Measurements from ENCODE around the gene GP9. TPM values are rescaled to one million over a fixed set of nuclear protein-coding genes. Genes with fewer than 3 reads are reported as not detected.

GP9 gene
- total and polyA plus RNA-seq, 2 donors (not counting 1 experiment from before 2014, with no cell fraction given), result not detected

DNA sequence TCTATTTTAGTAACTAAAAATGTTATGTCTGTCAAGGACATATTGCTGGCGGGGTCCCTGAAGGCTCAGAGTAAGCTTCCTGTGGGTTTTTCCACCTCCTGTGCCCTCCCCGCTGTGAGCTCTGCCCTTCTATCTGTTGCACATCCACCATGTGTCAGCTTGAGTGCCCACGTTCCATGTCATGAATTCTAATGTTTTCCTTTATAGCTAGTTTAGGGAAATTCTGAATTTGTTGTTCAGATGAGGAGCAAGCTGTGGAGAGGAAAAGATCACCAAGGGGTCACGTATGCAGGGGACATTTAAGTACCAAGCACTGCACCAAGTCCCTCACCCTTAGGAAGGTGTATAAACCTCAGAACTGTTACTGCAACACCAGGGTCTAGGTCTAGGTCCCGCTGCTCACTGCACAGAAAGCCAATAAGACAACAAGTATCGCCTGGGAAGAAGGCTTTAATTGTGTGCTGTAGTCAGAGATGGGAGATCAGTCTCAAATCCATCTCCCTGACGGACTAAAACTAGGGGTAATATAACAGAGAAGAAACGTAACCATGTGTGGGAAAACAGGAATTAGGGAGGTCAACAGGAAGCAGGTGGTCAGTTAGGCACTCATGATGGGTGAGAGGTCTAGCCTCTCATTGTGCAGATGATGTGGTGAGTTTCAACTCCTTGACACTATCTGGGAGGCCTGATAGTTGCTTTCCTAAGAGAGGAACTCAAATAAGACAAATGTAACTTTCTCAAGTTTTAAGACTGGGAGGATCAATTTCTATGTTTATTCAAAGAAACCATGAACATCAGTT is 9.7 kb downstream of the GP9 start:
- Histone ChIP-seq H2AFZ (ENCODE audit: insufficient read depth, low read depth, low read length, poor library complexity, severe bottlenecking) (no peak overlapping the region), H3K4me3 (ENCODE audit: control extremely low read depth in 1 of 5, extremely low read depth in 1 of 5, insufficient read depth in 1 of 5, low read depth in 2 of 5, low read length in 4 of 5) (no peak overlapping the region), H3K79me2 (ENCODE audit: control insufficient read depth, insufficient read depth, low read length) (no peaks in the 10 kb centered on the region), H3K9me3 (ENCODE audit: control extremely low read depth in 1 of 3, control insufficient read depth in 2 of 3, insufficient read depth in 1 of 3, low read length in 2 of 3) (peaks cover 0 to 14% (median 0%) of the 10 kb centered on the region in 3 donors), H4K20me1 (ENCODE audit: control insufficient read depth, insufficient read depth, low read length, poor library complexity, severe bottlenecking) (no peaks in the 10 kb centered on the region), H3K27me3 (replicated peaks in 1 of 4; ENCODE audit: control extremely low read depth in 1 of 4, control insufficient read depth in 3 of 4, insufficient read depth in 4 of 4, low read length in 3 of 4) (peaks cover 0 to 26% (median 6%) of the 10 kb centered on the region in 4 experiments), H3K4me1 (ENCODE audit: control insufficient read depth in 2 of 2, insufficient read depth in 2 of 2, low read length in 2 of 2) (peaks cover 4 to 12% of the 10 kb centered on the region in 2 donors), H3K9ac (ENCODE audit: low read length) (no peak overlapping the region), H3K4me2 (replicated peaks; ENCODE audit: low read depth, low read length, poor library complexity, severe bottlenecking) (no peak overlapping the region), H3K36me3 (replicated peaks in 1 of 2; ENCODE audit: control extremely low read depth in 1 of 2, control insufficient read depth in 1 of 2, extremely low read depth in 1 of 2, insufficient read depth in 2 of 2, low read length in 1 of 2) (no peaks in the 10 kb centered on the region), H3K27ac (ENCODE audit: low read length in 2 of 2) (no peak overlapping the region)
- TF ChIP-seq EZH2 (IDR thresholded peaks at IDR 0.05; ENCODE audit: borderline replicate concordance, insufficient read depth, low read depth, low read length, poor library complexity, severe bottlenecking), result no peak
- TF ChIP-seq, protein P1, sequence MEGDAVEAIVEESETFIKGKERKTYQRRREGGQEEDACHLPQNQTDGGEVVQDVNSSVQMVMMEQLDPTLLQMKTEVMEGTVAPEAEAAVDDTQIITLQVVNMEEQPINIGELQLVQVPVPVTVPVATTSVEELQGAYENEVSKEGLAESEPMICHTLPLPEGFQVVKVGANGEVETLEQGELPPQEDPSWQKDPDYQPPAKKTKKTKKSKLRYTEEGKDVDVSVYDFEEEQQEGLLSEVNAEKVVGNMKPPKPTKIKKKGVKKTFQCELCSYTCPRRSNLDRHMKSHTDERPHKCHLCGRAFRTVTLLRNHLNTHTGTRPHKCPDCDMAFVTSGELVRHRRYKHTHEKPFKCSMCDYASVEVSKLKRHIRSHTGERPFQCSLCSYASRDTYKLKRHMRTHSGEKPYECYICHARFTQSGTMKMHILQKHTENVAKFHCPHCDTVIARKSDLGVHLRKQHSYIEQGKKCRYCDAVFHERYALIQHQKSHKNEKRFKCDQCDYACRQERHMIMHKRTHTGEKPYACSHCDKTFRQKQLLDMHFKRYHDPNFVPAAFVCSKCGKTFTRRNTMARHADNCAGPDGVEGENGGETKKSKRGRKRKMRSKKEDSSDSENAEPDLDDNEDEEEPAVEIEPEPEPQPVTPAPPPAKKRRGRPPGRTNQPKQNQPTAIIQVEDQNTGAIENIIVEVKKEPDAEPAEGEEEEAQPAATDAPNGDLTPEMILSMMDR (IDR thresholded peaks at IDR 0.05), result no peak
- POLR2A ChIA-PET, result no interaction called here
- Mint-ChIP-seq H3K27ac (no peak overlapping the region), H3K4me1 (peaks cover 11% of the 10 kb centered on the region), H3K4me3 (no peak overlapping the region), H3K9me3 (ENCODE audit: insufficient read depth) (no peaks in the 10 kb centered on the region), H3K27me3 (peaks cover 38% of the 10 kb centered on the region)
- DNase-seq (no peak), ATAC-seq (ENCODE audit: low read depth) (no peak)
- intact Hi-C loops (cut with micrococcal nuclease), result no loop called here
- CTCF ChIA-PET, result interaction anchor here (0.9 to 4.8 kb wide), 4 partner anchors 17 to 175 kb away, joined by 4 to 35 read pairs (median 6); no protein-coding TSS in a partner anchor
- 37% methylated on average over 6 of the region's 8 CpGs for WGBS (ENCODE audit: insufficient coverage)

DNA sequence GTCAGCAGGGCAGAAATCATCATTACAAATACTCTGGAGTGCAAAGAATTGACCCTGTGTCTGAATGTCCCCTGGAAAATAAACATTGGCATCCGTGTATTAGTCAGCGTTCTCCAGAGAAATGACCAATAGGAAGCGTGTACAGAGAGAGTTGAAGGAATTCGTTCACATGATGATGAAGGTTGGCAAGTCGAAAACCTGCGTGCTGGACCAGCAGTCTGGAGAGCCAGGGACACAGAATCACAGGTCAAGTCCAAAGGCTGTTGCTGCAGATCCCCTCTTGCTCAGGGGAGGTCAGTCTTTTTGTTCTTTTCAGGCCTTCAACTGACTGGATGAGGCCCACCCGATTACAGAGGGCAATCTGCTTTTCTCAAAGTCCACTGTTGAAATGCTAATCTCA is 16.6 kb downstream of the GP9 start:
- Histone ChIP-seq H3K79me2 (ENCODE audit: control insufficient read depth, insufficient read depth, low read length) (no peaks in the 10 kb centered on the region), H3K27ac (ENCODE audit: low read length in 2 of 2) (no peak overlapping the region), H3K9me3 (ENCODE audit: control extremely low read depth in 1 of 3, control insufficient read depth in 2 of 3, insufficient read depth in 1 of 3, low read length in 2 of 3) (no peaks in the 10 kb centered on the region), H3K27me3 (replicated peaks in 1 of 4; ENCODE audit: control extremely low read depth in 1 of 4, control insufficient read depth in 3 of 4, insufficient read depth in 4 of 4, low read length in 3 of 4) (no peaks in the 10 kb centered on the region), H4K20me1 (ENCODE audit: control insufficient read depth, insufficient read depth, low read length, poor library complexity, severe bottlenecking) (no peaks in the 10 kb centered on the region), H3K9ac (ENCODE audit: low read length) (no peak overlapping the region), H3K4me2 (replicated peaks; ENCODE audit: low read depth, low read length, poor library complexity, severe bottlenecking) (no peak overlapping the region), H2AFZ (ENCODE audit: insufficient read depth, low read depth, low read length, poor library complexity, severe bottlenecking) (no peak overlapping the region), H3K4me3 (ENCODE audit: control extremely low read depth in 1 of 5, extremely low read depth in 1 of 5, insufficient read depth in 1 of 5, low read depth in 2 of 5, low read length in 4 of 5) (no peak overlapping the region), H3K4me1 (ENCODE audit: control insufficient read depth in 2 of 2, insufficient read depth in 2 of 2, low read length in 2 of 2) (no peaks in the 10 kb centered on the region), H3K36me3 (replicated peaks in 1 of 2; ENCODE audit: control extremely low read depth in 1 of 2, control insufficient read depth in 1 of 2, extremely low read depth in 1 of 2, insufficient read depth in 2 of 2, low read length in 1 of 2) (no peaks in the 10 kb centered on the region)
- WGBS (ENCODE audit: insufficient coverage), result 96% methylated on average over 7 of the region's 7 CpGs
- intact Hi-C loops (cut with micrococcal nuclease), result no loop called here
- peak overlapping the region; percentile 32 for H3K27ac Mint-ChIP-seq
- H3K9me3 Mint-ChIP-seq (ENCODE audit: insufficient read depth), result no peaks in the 10 kb centered on the region
- no peaks in the 10 kb centered on the region for H3K4me1 Mint-ChIP-seq
- ChIA-PET CTCF (no interaction called here), POLR2A (interaction anchor here (0.7 kb wide), 2 partner anchors 10 to 196 kb away, joined by 6 to 7 read pairs; no protein-coding TSS in a partner anchor)
- no peak overlapping the region for H3K4me3 Mint-ChIP-seq
- ATAC-seq (ENCODE audit: low read depth) (no peak), DNase-seq (no peak)
- TF ChIP-seq, protein P1 (IDR thresholded peaks at IDR 0.05), result no peak
- H3K27me3 Mint-ChIP-seq, result peaks cover 7% of the 10 kb centered on the region

All from B cell (primary cell).